LNCAP (cell line): ENCODE data around the gene SPAG16.

Experiments used
- TF ChIP-seq, protein P1 (sequence below): fragments of 450-650 bp; IDR thresholded peaks from 2 replicates; pipeline ENCODE4 v1.5.1; 2017; ENCODE audit warnings: mild to moderate bottlenecking

The SPAG16 gene

DNA sequence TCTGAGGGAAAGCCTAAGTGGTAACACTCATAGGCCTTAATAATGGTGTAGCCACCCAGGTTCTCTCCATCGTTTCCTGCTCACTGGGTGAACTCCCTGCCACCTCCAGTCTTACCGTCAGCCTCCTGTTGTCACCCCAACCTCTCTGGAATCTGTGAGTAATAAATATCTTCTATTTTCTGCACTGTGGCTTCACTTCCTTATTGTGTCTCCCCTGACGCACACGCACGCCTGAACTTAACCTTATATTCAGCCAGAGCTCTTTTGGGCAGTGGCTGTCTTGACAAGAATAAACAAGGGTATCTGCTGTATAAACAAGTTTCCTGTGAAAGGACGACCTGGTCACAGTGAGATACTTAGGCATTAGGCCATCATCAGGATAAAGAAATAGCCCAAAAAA lies 467.2 kb downstream of the SPAG16 start:
- TF ChIP-seq, protein P1, sequence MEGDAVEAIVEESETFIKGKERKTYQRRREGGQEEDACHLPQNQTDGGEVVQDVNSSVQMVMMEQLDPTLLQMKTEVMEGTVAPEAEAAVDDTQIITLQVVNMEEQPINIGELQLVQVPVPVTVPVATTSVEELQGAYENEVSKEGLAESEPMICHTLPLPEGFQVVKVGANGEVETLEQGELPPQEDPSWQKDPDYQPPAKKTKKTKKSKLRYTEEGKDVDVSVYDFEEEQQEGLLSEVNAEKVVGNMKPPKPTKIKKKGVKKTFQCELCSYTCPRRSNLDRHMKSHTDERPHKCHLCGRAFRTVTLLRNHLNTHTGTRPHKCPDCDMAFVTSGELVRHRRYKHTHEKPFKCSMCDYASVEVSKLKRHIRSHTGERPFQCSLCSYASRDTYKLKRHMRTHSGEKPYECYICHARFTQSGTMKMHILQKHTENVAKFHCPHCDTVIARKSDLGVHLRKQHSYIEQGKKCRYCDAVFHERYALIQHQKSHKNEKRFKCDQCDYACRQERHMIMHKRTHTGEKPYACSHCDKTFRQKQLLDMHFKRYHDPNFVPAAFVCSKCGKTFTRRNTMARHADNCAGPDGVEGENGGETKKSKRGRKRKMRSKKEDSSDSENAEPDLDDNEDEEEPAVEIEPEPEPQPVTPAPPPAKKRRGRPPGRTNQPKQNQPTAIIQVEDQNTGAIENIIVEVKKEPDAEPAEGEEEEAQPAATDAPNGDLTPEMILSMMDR: no peak

GRCh38 chr2:213752575-213752974 lies 468.3 kb downstream of the SPAG16 start:
- TF ChIP-seq, protein P1: no peak

- TF ChIP-seq, protein P1: no peak
Measured at GRCh38 chr2:213757525-213757924, 473.3 kb downstream of the SPAG16 start.

DNA sequence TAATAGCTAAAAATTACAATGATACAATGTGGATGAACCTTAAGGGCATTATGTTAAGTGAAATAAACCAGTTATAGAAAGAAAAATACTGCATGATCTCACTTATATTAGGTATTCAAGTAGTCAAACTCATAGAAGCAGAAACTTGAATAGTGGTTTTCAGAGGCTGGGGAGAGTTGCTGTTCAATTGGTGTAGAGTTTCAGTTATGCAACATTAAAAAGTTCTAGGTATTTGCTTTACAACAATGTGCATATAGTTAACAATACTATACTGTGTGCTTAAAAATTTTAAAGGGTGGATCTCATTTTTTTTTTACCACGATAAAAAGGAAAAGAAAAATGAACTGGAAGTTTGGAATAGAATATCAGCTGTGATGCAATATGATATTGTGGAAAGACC lies 479.1 kb downstream of the SPAG16 start:
- TF ChIP-seq, protein P1: no peak

GRCh38 chr2:213763963-213764362 lies 479.7 kb downstream of the SPAG16 start:
- TF ChIP-seq, protein P1: no peak

GRCh38 chr2:213764849-213765248 lies 480.6 kb downstream of the SPAG16 start:
- TF ChIP-seq, protein P1: no peak

- TF ChIP-seq, protein P1: no peak
Measured at GRCh38 chr2:213766062-213766461, 481.8 kb downstream of the SPAG16 start.

GRCh38 chr2:213766465-213766901 lies 482.2 kb downstream of the SPAG16 start:
- TF ChIP-seq, protein P1: no peak
